Endometrial microvascular endothelial cells (primary cell): ENCODE results near the gene ARID3B. TPM values are rescaled to one million over a fixed set of nuclear protein-coding genes. Genes with fewer than 3 reads are reported as not detected.
"Not testable (repeated sequence)": the region's sequence is repeated elsewhere in the genome, so short reads cannot be mapped to it uniquely, and the experiment has no call there.

Experiments used
- in situ Hi-C: cut with HindIII; loops from 2 replicates; pipeline ENCODE4 v1.10.0; 2017; ENCODE audit warnings: low sequenced_read_pairs, low pct_unique_long_range_greater_than_20kb; ENCODE audit errors: inconsistent ontology term
- total RNA-seq: library from RNA; depleted of rRNA; stranded (reverse); fragments of >200 nt; gene quantifications from one replicate; pipeline ENCODE4 v1.2.3, GENCODE V29; 2015; ENCODE audit errors: inconsistent ontology term

ARID3B gene
- total RNA-seq, 1 donor from 2014 or later: 3.6 TPM

DNA sequence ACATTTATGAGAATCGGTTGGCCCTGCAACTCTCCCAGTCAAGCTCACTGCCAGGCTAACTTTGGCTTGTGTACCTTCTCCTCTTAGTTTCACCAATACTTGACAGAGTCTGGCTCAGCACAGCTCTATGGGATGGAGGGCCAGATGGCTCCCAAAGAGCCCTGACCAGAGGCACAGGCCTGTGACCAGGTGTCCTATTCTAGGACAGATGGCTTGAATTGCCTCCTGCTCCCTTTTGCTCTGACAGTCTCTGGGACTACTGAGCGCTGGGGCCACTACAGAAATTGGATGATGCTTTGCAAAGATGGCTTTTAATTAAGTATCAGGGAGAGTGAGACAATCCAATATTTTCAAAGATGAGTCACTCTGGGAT, 10.3 kb upstream of the ARID3B start:
- in situ Hi-C loops: no loop called here

DNA sequence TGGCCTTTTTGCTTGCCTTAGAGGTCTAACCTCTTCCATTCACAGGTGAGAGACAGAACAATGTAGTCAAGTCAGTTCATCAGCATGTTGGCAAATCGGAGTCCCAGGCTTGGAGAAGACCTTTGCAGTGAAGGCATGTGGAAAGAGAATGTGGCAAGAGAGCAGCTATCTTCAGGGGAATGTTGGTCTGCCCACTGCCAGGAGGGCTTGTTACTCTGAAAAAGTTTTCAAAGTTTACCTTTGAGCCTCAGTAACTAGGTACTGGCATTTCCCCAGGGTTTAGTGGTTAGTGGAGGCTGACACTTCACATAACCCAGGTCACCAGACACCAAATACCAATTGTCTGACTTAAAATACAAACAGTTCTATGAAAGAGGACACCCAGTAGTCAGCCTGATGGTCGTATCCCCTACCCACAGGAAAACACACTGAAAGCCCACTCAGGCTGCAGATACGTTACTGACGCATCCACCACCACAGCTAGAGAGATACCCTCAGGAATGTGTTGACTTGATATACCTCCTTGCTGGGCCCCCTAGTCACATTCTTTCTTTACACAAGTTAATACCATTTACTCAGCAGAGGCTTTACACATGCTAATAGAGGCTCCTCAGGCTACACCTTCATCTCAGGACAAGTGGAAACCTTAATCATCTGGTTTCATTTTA, 9.7 kb upstream of the ARID3B start:
- in situ Hi-C loops: no loop called here

DNA sequence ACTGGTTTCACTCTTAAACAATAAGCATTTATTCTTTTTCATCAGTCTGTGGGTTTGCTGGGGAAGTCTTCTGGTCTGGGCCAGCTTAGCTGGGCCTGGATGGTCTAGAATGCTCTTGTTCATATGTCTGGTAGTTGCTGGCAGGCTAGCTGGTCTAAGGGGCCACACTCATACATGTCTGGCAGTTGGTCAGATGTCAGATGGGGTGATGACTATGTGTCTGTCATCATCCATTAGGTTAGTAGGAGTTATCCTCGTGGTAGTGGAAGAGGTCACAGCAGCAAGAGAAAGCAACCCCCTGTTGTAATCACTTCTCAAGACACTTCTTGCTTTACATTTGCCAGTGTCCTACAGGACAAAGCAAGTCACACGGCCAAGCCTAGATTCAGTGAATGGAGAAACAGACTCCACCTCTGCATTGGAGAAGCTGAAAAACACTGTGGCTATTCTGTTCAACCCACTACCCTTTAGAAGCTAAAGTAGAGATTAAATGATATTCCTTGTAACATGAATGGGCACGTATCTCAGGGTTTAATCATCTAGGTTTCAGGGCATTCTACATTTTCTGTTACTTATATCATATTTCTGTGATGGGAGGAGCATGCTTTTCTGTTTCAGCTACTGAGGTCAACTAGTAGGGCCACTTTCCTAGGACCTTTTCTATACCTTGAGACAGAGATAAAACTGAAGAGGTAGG, 5.5 kb upstream of the ARID3B start:
- in situ Hi-C loops: no loop called here

DNA sequence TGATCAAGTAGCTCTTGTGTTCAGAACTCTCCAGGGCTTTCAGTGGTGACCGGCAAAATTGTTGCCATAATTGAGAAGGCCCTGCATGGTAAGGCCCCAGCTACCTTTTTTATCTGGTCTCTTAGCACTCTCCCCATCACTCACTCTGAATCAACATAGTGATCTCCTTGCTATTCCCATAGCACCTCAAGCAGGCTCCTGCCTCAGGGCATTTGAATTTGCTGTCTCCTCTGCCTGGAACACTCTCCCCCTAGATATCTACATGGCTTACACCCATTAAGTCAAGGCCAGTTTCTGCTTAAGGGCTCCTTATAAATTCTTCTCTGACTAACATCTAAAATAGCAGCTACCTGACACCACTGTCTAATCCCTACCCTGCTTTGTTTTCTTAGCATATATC, 3.3 kb upstream of the ARID3B start:
- in situ Hi-C loops: no loop called here

DNA sequence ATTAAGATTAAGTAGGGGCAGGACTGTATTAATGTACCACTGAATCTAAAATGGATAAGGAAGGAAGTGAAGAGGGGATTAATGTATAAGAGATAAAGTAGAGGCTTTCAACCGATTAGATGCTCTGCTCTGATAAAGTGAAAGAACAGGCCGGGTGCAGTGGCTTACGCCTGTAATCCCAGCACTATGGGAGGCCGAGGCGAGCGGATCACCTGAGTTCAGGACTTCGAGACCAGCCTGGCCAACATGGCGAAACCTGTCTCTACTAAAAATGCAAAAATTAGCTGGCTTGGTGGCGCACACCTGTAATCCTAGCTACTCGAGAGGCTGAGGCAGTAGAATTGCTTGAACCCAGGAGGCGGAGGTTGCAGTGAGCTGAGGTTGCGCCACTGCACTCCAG, 1.5 kb upstream of the ARID3B start:
- in situ Hi-C loops: not testable (repeated sequence)

DNA sequence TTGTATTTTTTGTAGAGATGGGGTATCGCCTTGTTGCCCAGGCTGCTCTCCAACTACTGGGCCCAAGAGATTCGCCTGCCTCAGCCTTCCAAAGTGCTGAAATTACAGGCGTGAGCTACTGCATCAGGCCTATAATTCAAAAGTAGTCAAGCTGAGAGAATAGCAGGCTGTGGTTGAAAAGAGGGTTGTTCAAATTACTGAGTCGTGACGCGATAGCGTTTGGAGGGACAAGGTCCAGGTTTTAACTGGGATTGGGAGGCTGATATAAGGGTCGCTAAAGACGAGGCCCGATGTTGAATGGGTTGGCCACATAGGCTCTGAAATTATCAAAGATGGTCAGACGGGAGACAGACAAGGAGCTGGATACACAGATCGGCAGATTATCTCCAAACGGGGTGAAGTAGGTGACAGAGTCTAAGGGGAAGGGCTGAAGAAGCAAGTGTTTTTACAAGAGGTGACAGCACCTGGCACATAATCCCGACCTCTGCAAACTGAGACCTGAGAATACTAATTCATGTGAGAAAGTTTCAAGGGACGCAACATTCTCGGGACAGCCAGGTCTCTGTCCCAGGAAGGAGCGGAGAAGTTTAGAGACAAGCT, 759 bp upstream of the ARID3B start:
- in situ Hi-C loops: no loop called here

DNA sequence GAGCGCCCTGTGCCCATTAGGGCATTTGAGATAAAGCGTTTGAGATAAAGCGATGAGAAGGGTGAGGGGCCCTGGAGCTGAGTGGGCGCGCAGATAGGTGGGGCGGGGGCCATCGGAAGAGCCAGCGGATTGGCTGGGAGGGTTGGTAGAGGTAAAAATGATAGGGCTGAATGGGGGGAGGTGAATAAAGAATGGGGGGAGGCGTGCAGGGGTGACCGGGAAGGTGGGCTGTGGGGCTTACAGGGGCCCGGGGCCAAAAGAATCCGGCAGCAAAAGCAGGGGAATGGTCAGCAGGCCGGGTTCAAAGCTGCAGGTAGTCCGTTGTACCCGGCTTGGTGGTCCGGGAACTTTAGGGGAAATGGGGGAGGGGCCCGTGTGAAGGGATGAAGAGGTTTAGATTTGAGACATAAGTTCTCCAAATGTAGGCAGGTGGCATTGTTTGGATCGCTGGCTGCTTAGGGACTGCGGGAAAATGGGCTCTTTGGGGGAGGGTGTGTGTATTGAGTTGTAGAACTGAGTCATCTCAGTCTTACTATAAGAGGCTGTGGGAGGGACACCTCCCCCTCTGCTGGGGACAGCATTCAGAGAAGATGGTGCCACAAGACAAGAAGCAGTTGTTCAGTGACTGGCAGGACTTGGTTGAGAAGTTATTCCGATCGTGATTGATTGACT, 610 bp downstream of the ARID3B start:
- in situ Hi-C loops: no loop called here

DNA sequence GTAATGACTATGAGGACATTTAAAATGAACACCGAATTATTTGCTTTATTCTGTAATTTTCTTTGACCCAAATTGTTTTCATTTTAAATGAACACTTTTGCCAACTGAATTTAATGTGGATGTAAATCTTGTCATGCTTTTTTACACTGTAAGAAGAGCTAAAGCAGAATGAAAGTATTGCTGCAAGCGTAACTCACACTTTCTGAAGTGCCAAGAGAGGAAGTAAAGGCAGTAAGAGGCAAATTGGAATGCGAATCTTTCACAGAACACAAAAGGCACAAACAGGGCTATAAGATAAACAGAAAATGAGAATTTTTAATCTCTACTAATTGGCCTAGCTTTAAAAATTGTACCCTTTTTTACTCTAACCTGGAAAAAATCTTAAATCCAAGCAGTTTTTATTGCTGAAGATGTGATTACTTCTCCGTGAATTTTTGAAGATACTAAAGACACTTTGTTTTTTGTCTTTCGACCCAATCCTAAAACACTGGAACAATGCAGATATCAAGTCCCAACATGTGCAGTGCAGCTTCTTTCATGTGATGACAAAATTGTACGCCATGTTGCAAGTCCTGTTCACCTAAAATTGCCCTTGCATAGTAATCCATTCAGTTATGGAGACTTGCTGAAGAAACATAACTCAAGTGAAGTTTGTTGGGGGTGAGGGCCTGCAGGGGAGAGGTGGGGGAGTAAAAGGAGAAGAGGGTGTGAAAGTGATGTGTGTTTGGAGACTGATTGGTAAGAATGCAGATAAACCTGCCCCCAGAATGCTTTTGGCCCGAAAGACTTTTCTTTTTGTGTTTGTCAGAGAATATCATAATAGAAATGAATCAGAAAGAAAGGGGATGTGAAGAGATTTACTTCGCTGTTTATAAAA, 1.4 kb downstream of the ARID3B start:
- in situ Hi-C loops: no loop called here

DNA sequence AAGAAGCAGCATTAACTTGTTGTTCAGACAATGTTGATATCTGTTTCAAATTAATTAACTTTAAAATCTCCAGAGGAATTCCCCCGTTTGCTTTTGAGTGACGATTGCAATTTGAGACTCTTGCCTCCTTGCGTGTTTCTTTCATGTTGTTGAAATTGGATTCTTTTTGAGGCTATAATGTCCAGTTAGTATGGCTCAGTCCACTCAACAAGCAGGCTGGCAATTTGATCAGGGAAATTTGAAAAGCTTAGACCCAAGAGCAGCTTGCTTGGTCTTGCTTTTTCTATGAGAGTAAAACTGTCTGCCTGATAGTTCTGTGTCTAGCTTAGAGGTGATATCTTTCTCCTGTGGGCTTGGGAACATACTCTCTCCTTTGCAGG, 2.0 kb downstream of the ARID3B start:
- in situ Hi-C loops: no loop called here

DNA sequence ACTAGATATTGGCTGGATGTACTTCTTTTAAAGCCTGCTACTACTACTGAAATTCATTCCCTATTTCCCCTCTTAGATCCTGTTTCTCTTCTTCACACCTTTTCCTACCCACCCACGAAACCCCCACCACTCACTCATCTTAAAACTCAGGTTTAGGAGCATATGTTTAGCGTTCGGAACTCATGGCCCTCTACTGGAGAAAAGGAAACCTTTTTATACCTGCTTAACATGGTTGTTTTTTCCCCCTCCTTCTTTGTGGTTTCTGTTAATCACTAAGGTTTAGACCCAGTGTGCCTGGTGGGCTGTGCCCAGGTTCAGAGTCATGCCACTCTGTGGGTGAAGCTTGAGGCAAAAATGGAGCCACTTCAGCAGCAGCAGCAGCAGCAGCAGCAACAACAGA, 2.6 kb downstream of the ARID3B start:
- in situ Hi-C loops: no loop called here

DNA sequence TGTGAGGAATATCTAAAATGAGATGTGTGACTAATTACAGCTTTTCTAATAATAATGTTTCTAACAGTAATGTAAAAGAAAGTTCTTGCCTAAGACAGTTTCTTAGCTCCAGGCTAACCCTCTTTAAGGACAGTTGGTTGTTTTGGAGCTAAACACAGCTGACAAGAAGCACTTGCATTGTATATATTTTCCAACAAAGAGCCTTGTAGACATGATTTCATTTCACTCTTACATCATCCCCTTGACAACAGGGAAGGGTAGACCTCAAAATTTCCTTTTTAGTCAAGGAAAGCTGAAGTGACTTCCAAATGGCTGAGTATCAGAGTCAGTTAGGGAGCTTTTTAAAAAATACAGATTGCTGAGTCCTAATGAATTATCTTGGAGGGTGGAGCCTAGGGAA, 4.1 kb downstream of the ARID3B start:
- in situ Hi-C loops: no loop called here

DNA sequence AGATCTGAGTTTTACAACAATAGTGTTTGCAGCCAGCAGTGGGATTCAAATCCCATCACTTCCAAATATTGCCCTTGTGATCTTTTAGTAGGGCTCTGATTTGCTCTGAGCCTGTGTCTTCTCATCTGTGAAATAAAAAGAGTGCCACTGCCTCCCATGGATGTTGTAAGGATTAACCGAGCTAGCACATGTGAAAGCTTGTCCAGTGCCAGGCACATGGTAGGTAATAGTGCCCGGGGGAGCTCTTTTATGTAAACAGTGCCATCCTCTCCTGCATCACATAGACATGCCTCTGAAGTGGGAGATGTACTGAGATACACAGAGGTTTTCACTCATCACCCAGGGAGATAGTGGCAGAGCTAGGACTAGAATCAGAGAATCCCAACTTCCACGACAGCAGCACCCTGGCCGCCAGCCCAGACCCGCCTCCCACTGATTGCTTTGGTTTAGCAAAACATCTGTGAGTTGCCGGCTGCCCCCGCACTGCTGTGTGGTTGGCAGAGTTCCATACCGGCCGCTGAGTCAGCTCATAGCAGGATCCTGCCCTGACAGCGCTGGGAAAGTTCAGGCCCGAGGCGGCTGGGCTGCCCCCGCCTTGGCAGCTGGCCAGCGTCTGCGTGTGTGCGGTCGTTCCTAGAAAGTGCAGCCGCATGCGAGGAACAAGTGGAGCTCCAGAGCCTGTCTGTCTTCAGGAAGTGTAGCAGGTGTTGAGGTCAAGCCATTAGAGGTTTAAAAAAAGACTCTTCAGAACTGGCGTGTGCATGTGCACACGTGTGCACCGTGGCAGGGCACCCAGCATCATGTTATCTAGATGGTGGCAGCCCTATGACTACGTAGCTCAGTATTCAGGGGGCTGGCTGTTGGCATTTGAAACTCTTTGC, 5.0 kb downstream of the ARID3B start:
- in situ Hi-C loops: no loop called here

DNA sequence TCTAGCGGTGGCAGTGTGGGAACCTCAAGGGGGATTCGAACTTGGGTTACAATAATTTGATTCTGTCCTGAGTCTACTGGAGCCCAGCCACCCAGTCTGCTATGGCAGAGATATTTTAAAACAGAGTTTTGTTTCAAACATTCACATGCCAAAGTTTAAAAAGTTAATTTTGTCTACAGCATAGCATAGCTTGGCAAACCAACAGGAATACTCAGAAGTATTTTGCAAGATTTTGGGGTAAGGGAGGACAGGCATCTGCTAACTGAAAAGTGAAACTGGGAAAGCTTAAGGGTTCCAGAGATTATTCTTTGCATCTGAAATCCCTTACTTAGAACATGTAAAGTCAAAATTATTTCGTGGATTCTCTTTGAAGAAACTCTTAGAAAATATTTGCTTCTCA, 6.6 kb downstream of the ARID3B start:
- in situ Hi-C loops: no loop called here

DNA sequence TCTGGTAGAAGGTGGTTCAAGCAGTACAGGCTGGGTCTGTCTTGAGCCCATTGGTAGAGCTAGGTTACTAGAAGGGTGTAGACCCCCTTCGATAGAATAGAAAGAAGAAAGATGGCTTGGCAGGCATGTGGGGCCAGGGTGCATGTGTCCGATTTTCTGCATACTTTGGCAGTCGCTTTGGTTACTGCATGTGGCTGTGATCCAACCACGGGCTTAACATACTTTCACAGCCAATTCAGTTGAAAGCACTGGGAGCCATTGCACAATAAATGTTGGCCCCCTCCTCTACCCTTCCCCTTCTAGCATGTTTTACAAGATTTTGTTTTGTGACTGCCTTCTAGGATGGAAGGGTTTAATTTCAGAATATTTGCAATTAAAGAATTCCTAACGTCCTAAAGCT, 7.2 kb downstream of the ARID3B start:
- in situ Hi-C loops: no loop called here

DNA sequence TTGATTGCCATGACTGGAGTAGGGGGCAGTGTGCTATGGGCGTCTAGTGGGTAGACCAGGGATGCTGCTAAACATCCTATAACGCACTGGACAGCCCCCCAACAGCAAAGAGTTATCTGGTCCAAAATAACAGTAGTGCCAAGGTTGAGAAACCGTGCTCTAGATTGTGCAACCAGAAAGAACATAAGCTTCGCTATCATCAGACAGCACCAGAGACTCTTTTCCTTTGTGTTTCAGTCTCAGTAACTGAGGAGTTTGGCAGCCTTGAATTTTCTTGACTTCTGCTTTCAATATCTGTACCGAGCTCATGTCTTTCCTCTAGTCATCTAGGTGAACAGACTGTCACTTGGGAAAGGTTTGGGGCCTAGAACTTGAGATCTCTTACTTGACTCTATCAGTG, 8.8 kb downstream of the ARID3B start:
- in situ Hi-C loops: no loop called here

DNA sequence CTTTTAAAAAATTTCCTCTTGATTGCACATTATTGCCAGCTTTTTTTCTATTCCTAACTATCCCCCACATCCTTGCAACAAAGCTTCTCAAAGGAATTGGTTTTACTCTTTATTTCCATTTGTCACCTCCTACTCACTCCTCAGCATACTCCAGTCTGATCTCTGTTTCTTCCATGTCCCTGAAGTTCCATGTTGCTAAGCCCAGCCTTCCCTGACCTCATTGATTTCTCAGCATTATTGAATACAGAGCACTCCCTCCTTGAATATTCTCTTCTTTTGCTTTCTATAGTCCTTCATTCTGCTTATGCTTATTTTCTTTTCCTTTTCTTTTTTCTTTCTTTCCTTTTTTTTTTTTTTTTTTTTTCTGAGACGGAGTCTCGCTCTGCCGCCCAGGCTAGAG, 10.7 kb downstream of the ARID3B start:
- in situ Hi-C loops: no loop called here

DNA sequence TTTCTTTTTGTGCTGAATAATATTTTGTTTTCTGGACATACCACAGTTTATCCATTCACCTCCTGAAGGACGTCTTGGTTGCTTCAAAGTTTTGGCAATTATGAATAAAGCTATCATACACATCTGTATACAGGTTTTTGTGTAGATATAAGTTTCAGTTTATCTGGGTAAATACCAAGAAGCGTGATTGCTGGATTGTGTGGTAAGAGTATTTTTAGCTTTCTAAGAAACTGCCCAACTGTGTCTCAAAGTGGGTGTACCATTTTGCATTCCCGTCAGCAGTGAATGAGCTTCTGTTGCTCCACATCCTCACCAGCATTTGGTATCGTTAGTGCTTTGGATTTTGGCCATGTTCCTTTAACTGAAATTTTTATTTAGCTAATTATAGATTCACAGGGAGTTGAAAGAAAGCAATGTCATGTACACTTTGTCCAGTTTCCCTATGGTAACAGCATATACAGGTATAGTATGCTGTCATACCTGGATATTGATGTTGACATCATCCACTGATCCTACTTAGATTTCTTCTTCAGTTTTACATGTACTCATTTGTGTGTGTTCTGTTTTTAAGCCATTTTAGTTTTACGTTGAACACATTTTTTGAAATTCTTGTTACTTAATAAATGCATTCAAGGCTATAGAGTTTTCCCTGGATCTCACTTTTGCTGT, 11.9 kb downstream of the ARID3B start:
- in situ Hi-C loops: no loop called here

DNA sequence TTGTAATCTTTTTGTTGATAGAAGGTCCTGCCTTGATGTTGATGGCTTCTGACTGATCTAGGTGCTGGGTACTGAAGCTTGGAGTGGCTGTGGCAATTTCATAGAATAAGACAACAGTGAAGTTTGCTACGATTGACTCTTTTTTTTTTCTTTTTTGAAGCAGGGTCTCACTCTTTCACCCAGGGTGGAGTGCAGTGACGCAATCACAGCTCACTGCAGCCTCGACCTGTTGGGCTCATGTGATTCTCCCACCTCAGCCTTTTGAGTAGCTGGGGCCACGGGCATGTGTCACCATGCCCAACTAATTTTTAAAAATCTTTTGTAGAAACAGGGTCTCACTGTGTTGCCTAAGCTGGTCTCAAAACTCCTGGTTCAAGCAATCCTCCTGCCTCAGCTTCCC, 14.2 kb downstream of the ARID3B start:
- in situ Hi-C loops: no loop called here
